OCI-LY7 (cell line): ENCODE results near the gene SLC5A12. TPM values are rescaled to one million over a fixed set of nuclear protein-coding genes. Genes with fewer than 3 reads are reported as not detected.

Source experiments
- BruUV-seq: library from RNA; stranded (reverse); fragments of 400-500 nt; replicated peaks from 2 replicates; lab custom pipeline; 2021; lab: Mats Ljungman, UMichigan
- CTCF ChIA-PET: fragments of 300-600 bp; sonication (Branson Sonifier 250); formaldehyde crosslinking; loops from one replicate; lab custom pipeline; 2022; ENCODE audit warnings: antibody characterized with exemption; ENCODE audit not compliant: unreplicated experiment; lab: Charles Lee
- POLR2A ChIA-PET: fragments of 300-600 bp; sonication (Branson Sonifier 250); formaldehyde crosslinking; loops from one replicate; lab custom pipeline; 2022; ENCODE audit warnings: antibody characterized with exemption; lab: Charles Lee
- DNase-seq: peaks from one replicate; pipeline ENCODE4 v3.0.0-alpha.2; 2015; ENCODE audit warnings: low spot score
- H2AFZ ChIP-seq: fragments of 200-600 bp; sonication (generic), shearing (Covaris generic); 2 replicates; pipeline ENCODE4 v1.6.1; 2014; ENCODE audit warnings: mild to moderate bottlenecking, antibody characterized with exemption, low read length, moderate library complexity
- H3K27ac ChIP-seq: fragments of 200-600 bp; sonication (generic); 2 replicates; pipeline ENCODE4 v1.5.1; 2014; ENCODE audit warnings: mixed run types, low read depth, mild to moderate bottlenecking, moderate library complexity, low read length, inconsistent platforms; ENCODE audit not compliant: poor library complexity, severe bottlenecking
- H3K36me3 ChIP-seq: fragments of 200-600 bp; sonication (generic); 2 replicates; pipeline ENCODE4 v1.6.1; 2014; ENCODE audit warnings: mild to moderate bottlenecking, antibody characterized with exemption, low read length, moderate library complexity, mixed read lengths; ENCODE audit not compliant: insufficient read depth
- H3K4me1 ChIP-seq: fragments of 200-600 bp; sonication (generic); 2 replicates; pipeline ENCODE4 v1.5.1; 2014; ENCODE audit warnings: mild to moderate bottlenecking, low read length; ENCODE audit not compliant: insufficient read depth, poor library complexity, severe bottlenecking
- H3K4me2 ChIP-seq: fragments of 200-600 bp; sonication (generic); 2 replicates; pipeline ENCODE4 v1.6.1; 2014; ENCODE audit warnings: mild to moderate bottlenecking, low read length
- H3K4me3 ChIP-seq: fragments of 200-600 bp; sonication (generic); 2 replicates; pipeline ENCODE4 v1.5.1; 2014; ENCODE audit warnings: mild to moderate bottlenecking, low read depth, low read length; ENCODE audit not compliant: poor library complexity, severe bottlenecking
- H3K79me2 ChIP-seq: fragments of 200-600 bp; sonication (generic); 2 replicates; pipeline ENCODE4 v1.6.1; 2016; ENCODE audit warnings: low read depth, mild to moderate bottlenecking, low read length, moderate library complexity, mixed read lengths; ENCODE audit not compliant: insufficient read depth
- H3K9me2 ChIP-seq: fragments of 200-600 bp; sonication (generic); 2 replicates; pipeline ENCODE4 v1.6.1; 2016; ENCODE audit warnings: mild to moderate bottlenecking, low read length, mixed read lengths; ENCODE audit not compliant: insufficient read depth
- H3K9me3 ChIP-seq: fragments of 200-600 bp; sonication (generic); 2 replicates; pipeline ENCODE4 v1.6.1; 2014; ENCODE audit warnings: mild to moderate bottlenecking, mixed run types, low read length, mixed read lengths
- H4K20me1 ChIP-seq: fragments of 200-600 bp; sonication (generic); 2 replicates; pipeline ENCODE4 v1.6.1; 2014; ENCODE audit warnings: mild to moderate bottlenecking, antibody characterized with exemption, low read length, moderate library complexity, mixed read lengths; ENCODE audit not compliant: insufficient read depth
- CTCF ChIP-seq: fragments of 200-600 bp; sonication (generic); conservative IDR thresholded peaks from 2 replicates; pipeline ENCODE4 v1.5.1; 2014; ENCODE audit warnings: mild to moderate bottlenecking, antibody characterized with exemption, low read length, moderate library complexity, mixed read lengths
- EZH2phosphoT487 ChIP-seq: fragments of 200-600 bp; sonication (generic); IDR thresholded peaks from 2 replicates; pipeline ENCODE4 v1.6.1; 2018; ENCODE audit warnings: low read depth, borderline replicate concordance, mild to moderate bottlenecking, mixed run types, antibody characterized with exemption, low read length, moderate library complexity, mixed read lengths
- intact Hi-C: fragments of 100-400 bp; cut with micrococcal nuclease; formaldehyde crosslinking; loops from one replicate; pipeline ENCODE4 v1.10.0; 2022; ENCODE audit not compliant: unreplicated experiment
- total RNA-seq, 2 experiments: library from RNA; depleted of rRNA in 1 of 2; stranded (reverse); fragments of >200 nt in 1 of 2; shearing (Covaris generic) in 1 of 2; gene quantifications; 2 replicates each; pipeline ENCODE4 v1.2.3, GENCODE V29; 2014 to 2022

The SLC5A12 gene
- total RNA-seq, 2 experiments from 2014 or later: not detected

- no peaks in the 10 kb centered on the region for H3K9me2 ChIP-seq
- BruUV-seq: no TSS peak
- no peak overlapping the region for H2AFZ ChIP-seq
- H3K36me3 ChIP-seq: no peaks in the 10 kb centered on the region
- H3K4me1 ChIP-seq: no peaks in the 10 kb centered on the region
- ChIA-PET POLR2A (interaction anchor here (0.6 kb wide), 1 partner anchor 1271 kb away, joined by 4 read pairs; no protein-coding TSS in a partner anchor), CTCF (no interaction called here)
- DNase-seq: no peak
- no peaks in the 10 kb centered on the region for H4K20me1 ChIP-seq
- H3K4me3 ChIP-seq: no peak overlapping the region
- no peaks in the 10 kb centered on the region for H3K79me2 ChIP-seq
- intact Hi-C loops: no loop called here
- no peak overlapping the region for H3K27ac ChIP-seq
- no peak overlapping the region for H3K4me2 ChIP-seq
- H3K9me3 ChIP-seq: no peaks in the 10 kb centered on the region
- no peak for TF ChIP-seq CTCF
- no peak for TF ChIP-seq EZH2phosphoT487
Observed at GRCh38 chr11:26717771-26718170, 4.1 kb downstream of the SLC5A12 start.

GRCh38 chr11:26715133-26715532, 6.7 kb downstream of the SLC5A12 start:
- POLR2A ChIA-PET: no interaction called here
- H3K4me2 ChIP-seq: no peak overlapping the region

More at GRCh38 chr11:26715133-26715532, 6.7 kb downstream of the SLC5A12 start:
- H3K36me3 ChIP-seq: no peaks in the 10 kb centered on the region
- no peak overlapping the region for H3K27ac ChIP-seq
- no peak overlapping the region for H2AFZ ChIP-seq
- H3K9me3 ChIP-seq: no peaks in the 10 kb centered on the region
- no peaks in the 10 kb centered on the region for H3K4me1 ChIP-seq
- intact Hi-C loops: no loop called here
- CTCF ChIA-PET: no interaction called here
- no peak overlapping the region for H3K4me3 ChIP-seq
- H3K9me2 ChIP-seq: no peaks in the 10 kb centered on the region
- BruUV-seq: no TSS peak
- DNase-seq: no peak
- TF ChIP-seq EZH2phosphoT487: no peak
- no peak for TF ChIP-seq CTCF
- H4K20me1 ChIP-seq: no peaks in the 10 kb centered on the region
- no peaks in the 10 kb centered on the region for H3K79me2 ChIP-seq
